Activated B cell treated with CpG ODN at 0.5 μM for 24 hours (primary cell): ENCODE measurements around the gene ETS1. TPM values are rescaled to one million over a fixed set of nuclear protein-coding genes. Genes with fewer than 3 reads are reported as not detected.

ENCODE experiments used
- ATAC-seq: fragments of 200-7000 bp; cut with Tn5 transposase; one replicate; pipeline ENCODE4 v1.10.0; 2021; ENCODE audit warnings: low read depth, mild to moderate bottlenecking, moderate library complexity
- CTCF ChIA-PET: fragments of 350-600 bp; sonication (Branson Sonifier 250); formaldehyde crosslinking; loops from one replicate; lab custom pipeline; 2021; ENCODE audit warnings: antibody characterized with exemption; lab: Charles Lee
- POLR2A ChIA-PET: fragments of 350-600 bp; sonication (Branson Sonifier 250); formaldehyde crosslinking; loops from one replicate; lab custom pipeline; 2021; ENCODE audit warnings: antibody characterized with exemption; lab: Charles Lee
- DNase-seq: peaks from one replicate; pipeline ENCODE4 v3.0.0; 2022
- H3K27ac Mint-ChIP-seq: one replicate; pipeline ENCODE4 v1.8.0; 2020; ENCODE audit warnings: mixed read lengths
- H3K27me3 Mint-ChIP-seq: one replicate; pipeline ENCODE4 v1.8.0; 2021; ENCODE audit warnings: mixed read lengths
- H3K36me3 Mint-ChIP-seq: one replicate; pipeline ENCODE4 v1.8.0; 2021; ENCODE audit warnings: low read depth, mixed read lengths
- H3K4me1 Mint-ChIP-seq: one replicate; pipeline ENCODE4 v1.8.0; 2021; ENCODE audit warnings: mixed read lengths
- H3K4me3 Mint-ChIP-seq: one replicate; pipeline ENCODE4 v1.8.0; 2020; ENCODE audit warnings: mild to moderate bottlenecking, mixed read lengths
- H3K9me3 Mint-ChIP-seq: one replicate; pipeline ENCODE4 v1.8.0; 2020; ENCODE audit warnings: mixed read lengths
- CTCF ChIP-seq: fragments of 200-600 bp; IDR thresholded peaks from one replicate; pipeline ENCODE4 v1.8.0; 2022; ENCODE audit warnings: antibody characterized with exemption, mild to moderate bottlenecking
- intact Hi-C: fragments of 100-400 bp; cut with micrococcal nuclease; formaldehyde crosslinking; loops from one replicate; pipeline ENCODE4 v1.15.1; 2024
- total RNA-seq: library from RNA; stranded (reverse); gene quantifications from 2 replicates; pipeline ENCODE4 v1.2.3, GENCODE V29; 2022

Gene ETS1
- 286 and 301 TPM in 2 replicates for total RNA-seq

- ChIA-PET POLR2A (no interaction called here), CTCF (interaction anchor here (1.3 kb wide), 1 partner anchor 8 kb away, joined by 4 read pairs; no protein-coding TSS in a partner anchor)
- H3K4me1 Mint-ChIP-seq = peaks cover 31% of the 10 kb centered on the region
- ATAC-seq (no peak), DNase-seq (no peak)
- H3K36me3 Mint-ChIP-seq = no peaks in the 10 kb centered on the region
- intact Hi-C loops = no loop called here
- no peak for TF ChIP-seq CTCF
- H3K9me3 Mint-ChIP-seq = peaks cover 2% of the 10 kb centered on the region
- no peaks in the 10 kb centered on the region for H3K27me3 Mint-ChIP-seq
- no peak within 1 kb of the TSS for H3K27ac Mint-ChIP-seq
- no peak within 1 kb of the TSS for H3K4me3 Mint-ChIP-seq
Measured at GRCh38 chr11:128587415-128587814, at the start of gene ETS1. Gene ETS1 (minus strand): TSS chr11:128587558. CDS start chr11:128573130, 14,428 bp downstream.

- Mint-ChIP-seq H3K9me3 (peaks cover 5% of the 10 kb centered on the region), H3K4me3 (no peak overlapping the region), H3K36me3 (no peaks in the 10 kb centered on the region), H3K27ac (no peak overlapping the region), H3K27me3 (no peaks in the 10 kb centered on the region), H3K4me1 (peaks cover 35% of the 10 kb centered on the region)
- CTCF ChIA-PET = interaction anchor here (0.9 to 7.3 kb wide), 5 partner anchors 30 to 461 kb away, joined by 3 to 172 read pairs (median 3); no protein-coding TSS in a partner anchor
- TF ChIP-seq CTCF = no peak
- no peak for ATAC-seq
- no peak for DNase-seq
- POLR2A ChIA-PET = interaction anchor here (7.0 kb wide), 1 partner anchor 162 kb away, joined by 95 read pairs; no protein-coding TSS in a partner anchor
- intact Hi-C loops = loop anchor here (5.0 to 10.0 kb wide), 2 partner anchors 213 to 330 kb away; no protein-coding TSS in a partner anchor
Measured at GRCh38 chr11:128634395-128634794, 47.0 kb upstream of the ETS1 start.

- H3K27ac Mint-ChIP-seq = no peak overlapping the region
- peaks cover 40% of the 10 kb centered on the region for H3K4me1 Mint-ChIP-seq
- no peaks in the 10 kb centered on the region for H3K36me3 Mint-ChIP-seq
- intact Hi-C loops = loop anchor here (2.0 to 10.0 kb wide), 3 partner anchors 214 to 603 kb away; no protein-coding TSS in a partner anchor
- no peaks in the 10 kb centered on the region for H3K27me3 Mint-ChIP-seq
- DNase-seq (no peak), ATAC-seq (no peak)
- no peak for TF ChIP-seq CTCF
- no peaks in the 10 kb centered on the region for H3K9me3 Mint-ChIP-seq
- H3K4me3 Mint-ChIP-seq = no peak overlapping the region
- CTCF ChIA-PET = interaction anchor here (0.6 to 7.3 kb wide), 15 partner anchors 29 to 476 kb away, joined by 3 to 190 read pairs (median 11); no protein-coding TSS in a partner anchor
- POLR2A ChIA-PET = interaction anchor here (2.1 to 12.3 kb wide), 3 partner anchors 112 to 161 kb away, joined by 18 to 283 read pairs (median 95); no protein-coding TSS in a partner anchor
Measured at GRCh38 chr11:128633384-128633965, 46.1 kb upstream of the ETS1 start.

GRCh38 chr11:128632141-128632791 lies 44.9 kb upstream of the ETS1 start:
- POLR2A ChIA-PET = interaction anchor here (0.7 to 15.2 kb wide), 17 partner anchors 24 to 460 kb away, joined by 3 to 574 read pairs (median 6); partner anchors contain the start of gene FLI1
- CTCF ChIA-PET = interaction anchor here (0.6 to 12.3 kb wide), 60 partner anchors 10 to 475 kb away, joined by 3 to 284 read pairs (median 4); no protein-coding TSS in a partner anchor
- Mint-ChIP-seq H3K36me3 (no peaks in the 10 kb centered on the region), H3K27ac (peak overlapping the region; percentile 92), H3K4me1 (peaks cover 51% of the 10 kb centered on the region), H3K4me3 (no peak overlapping the region), H3K27me3 (no peaks in the 10 kb centered on the region), H3K9me3 (no peaks in the 10 kb centered on the region)
- ATAC-seq (peak; percentile 59), DNase-seq (no peak)
- TF ChIP-seq CTCF = no peak
- intact Hi-C loops = loop anchor here (1.0 to 10.0 kb wide), 7 partner anchors 199 to 601 kb away; no protein-coding TSS in a partner anchor
